HepG2 (cell line): ENCODE measurements around the gene TBC1D10A. TPM values are rescaled to one million over a fixed set of nuclear protein-coding genes. Genes with fewer than 3 reads are reported as not detected.

Experiments used
- GTF3A ChIP-seq: sonication (generic); formaldehyde crosslinking; conservative IDR thresholded peaks from 2 replicates; pipeline ENCODE4 v1.4.0; 2020; ENCODE audit warnings: mild to moderate bottlenecking, missing genetic modification reagents
- MXD1 ChIP-seq: sonication (generic); formaldehyde crosslinking; IDR thresholded peaks from 2 replicates; pipeline ENCODE4 v1.4.0; 2020; ENCODE audit warnings: mild to moderate bottlenecking, missing genetic modification reagents
- NFE2 ChIP-seq: sonication (generic); formaldehyde crosslinking; IDR thresholded peaks from 2 replicates; pipeline ENCODE4 v1.4.0; 2020; ENCODE audit warnings: missing genetic modification reagents
- PCBP1 ChIP-seq: fragments of 200-400 bp; formaldehyde crosslinking; IDR thresholded peaks from 2 replicates; pipeline ENCODE4 v1.6.1; 2017; ENCODE audit warnings: mild to moderate bottlenecking, low read depth, low read length, borderline replicate concordance
- TP53 ChIP-seq: sonication (generic); formaldehyde crosslinking; conservative IDR thresholded peaks from 2 replicates; pipeline ENCODE4 v1.4.0; 2020; ENCODE audit warnings: missing genetic modification reagents
- polyA plus RNA-seq, 8 experiments: library from polyadenylated mRNA; depleted of rRNA in 3 of 8; stranded (reverse) in 7 of 8; unstranded in 1 of 8; fragments of >200 nt; fragmentation: Illumina TruSeq in 4 of 8; extraction: Trizol in 4 of 8; gene quantifications; 2 replicates each; pipeline versions ENCODE4 v1.2.1 to v1.2.3, GENCODE V29; 2011 to 2016; ENCODE audit warnings: low read depth in 4 of 8, missing spikeins in 1 of 8, mixed read lengths in 1 of 8; ENCODE audit not compliant: insufficient read depth in 1 of 8
- total RNA-seq, 5 experiments: library from RNA; depleted of rRNA; stranded (reverse); fragments of >200 nt; fragmentation: Illumina TruSeq; extraction: Trizol; gene quantifications; 2 replicates each; pipeline ENCODE4 v1.2.3, GENCODE V29; 2016; ENCODE audit warnings: low read depth in 1 of 5
- TF ChIP-seq, protein P1 (sequence below): sonication (generic); formaldehyde crosslinking; IDR thresholded peaks from 2 replicates; pipeline ENCODE4 v1.8.0; 2022; ENCODE audit warnings: mild to moderate bottlenecking, missing genetic modification reagents; ENCODE audit not compliant: insufficient replicate concordance
- TF ChIP-seq, protein P2 (sequence below): sonication (generic); formaldehyde crosslinking; IDR thresholded peaks from 2 replicates; pipeline ENCODE4 v1.5.0; 2020; ENCODE audit warnings: mild to moderate bottlenecking, low read depth, missing genetic modification reagents, borderline replicate concordance
- TF ChIP-seq, protein P3 (sequence below): sonication (generic); formaldehyde crosslinking; conservative IDR thresholded peaks from 2 replicates; pipeline ENCODE4 v1.8.0; 2022; ENCODE audit warnings: mild to moderate bottlenecking, moderate library complexity, missing genetic modification reagents

TBC1D10A gene
- total and polyA plus RNA-seq, 2 of the 13 experiments (the other 11 are each of a cell fraction or from before 2014, with no cell fraction given), result 4.2 to 4.9 TPM

DNA sequence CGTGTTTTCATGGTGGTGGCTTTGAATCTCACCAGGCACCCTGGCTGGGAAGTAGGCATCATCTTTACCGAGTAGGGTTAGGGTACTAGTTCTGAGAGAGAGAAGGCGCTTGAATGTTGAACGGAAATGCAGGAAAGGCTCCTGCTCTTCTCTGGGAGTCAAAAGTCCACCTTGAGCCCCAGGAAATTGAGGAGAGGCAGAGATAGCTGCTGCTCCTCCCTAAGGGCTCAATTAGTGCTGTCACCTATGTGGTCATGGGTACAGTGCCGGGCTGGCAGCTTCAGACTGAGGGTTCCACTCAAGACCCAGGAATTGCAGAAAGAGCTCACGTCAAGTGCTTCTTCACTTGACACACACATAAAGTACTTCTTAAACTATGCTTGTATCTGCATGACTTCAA, 31.8 kb upstream of the TBC1D10A start (continued):
- TF ChIP-seq GTF3A (CRISPR knock-in tag) (no peak), TP53 (CRISPR knock-in tag) (no peak), PCBP1 (no peak), MXD1 (CRISPR knock-in tag) (no peak), NFE2 (no peak)
- TF ChIP-seq, protein P1, sequence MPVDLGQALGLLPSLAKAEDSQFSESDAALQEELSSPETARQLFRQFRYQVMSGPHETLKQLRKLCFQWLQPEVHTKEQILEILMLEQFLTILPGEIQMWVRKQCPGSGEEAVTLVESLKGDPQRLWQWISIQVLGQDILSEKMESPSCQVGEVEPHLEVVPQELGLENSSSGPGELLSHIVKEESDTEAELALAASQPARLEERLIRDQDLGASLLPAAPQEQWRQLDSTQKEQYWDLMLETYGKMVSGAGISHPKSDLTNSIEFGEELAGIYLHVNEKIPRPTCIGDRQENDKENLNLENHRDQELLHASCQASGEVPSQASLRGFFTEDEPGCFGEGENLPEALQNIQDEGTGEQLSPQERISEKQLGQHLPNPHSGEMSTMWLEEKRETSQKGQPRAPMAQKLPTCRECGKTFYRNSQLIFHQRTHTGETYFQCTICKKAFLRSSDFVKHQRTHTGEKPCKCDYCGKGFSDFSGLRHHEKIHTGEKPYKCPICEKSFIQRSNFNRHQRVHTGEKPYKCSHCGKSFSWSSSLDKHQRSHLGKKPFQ (CRISPR knock-in tag), result no peak
- TF ChIP-seq, protein P2, sequence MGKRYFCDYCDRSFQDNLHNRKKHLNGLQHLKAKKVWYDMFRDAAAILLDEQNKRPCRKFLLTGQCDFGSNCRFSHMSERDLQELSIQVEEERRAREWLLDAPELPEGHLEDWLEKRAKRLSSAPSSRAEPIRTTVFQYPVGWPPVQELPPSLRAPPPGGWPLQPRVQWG, result no peak
- TF ChIP-seq, protein P3, sequence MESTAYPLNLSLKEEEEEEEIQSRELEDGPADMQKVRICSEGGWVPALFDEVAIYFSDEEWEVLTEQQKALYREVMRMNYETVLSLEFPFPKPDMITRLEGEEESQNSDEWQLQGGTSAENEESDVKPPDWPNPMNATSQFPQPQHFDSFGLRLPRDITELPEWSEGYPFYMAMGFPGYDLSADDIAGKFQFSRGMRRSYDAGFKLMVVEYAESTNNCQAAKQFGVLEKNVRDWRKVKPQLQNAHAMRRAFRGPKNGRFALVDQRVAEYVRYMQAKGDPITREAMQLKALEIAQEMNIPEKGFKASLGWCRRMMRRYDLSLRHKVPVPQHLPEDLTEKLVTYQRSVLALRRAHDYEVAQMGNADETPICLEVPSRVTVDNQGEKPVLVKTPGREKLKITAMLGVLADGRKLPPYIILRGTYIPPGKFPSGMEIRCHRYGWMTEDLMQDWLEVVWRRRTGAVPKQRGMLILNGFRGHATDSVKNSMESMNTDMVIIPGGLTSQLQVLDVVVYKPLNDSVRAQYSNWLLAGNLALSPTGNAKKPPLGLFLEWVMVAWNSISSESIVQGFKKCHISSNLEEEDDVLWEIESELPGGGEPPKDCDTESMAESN (CRISPR knock-in tag), result no peak
